NT2/D1 (cell line): Measurements from ENCODE around the gene HBQ1.

Source experiments
- YY1 ChIP-seq: IDR thresholded peaks from 2 replicates; pipeline ENCODE4 v1.6.1; 2011; ENCODE audit not compliant: insufficient read length, insufficient read depth
- ZNF274 ChIP-seq: IDR thresholded peaks from 2 replicates; pipeline ENCODE4 v1.6.1; 2011; ENCODE audit warnings: mild to moderate bottlenecking, low read depth, low read length

GRCh38 chr16:140175-140857 lies 39.9 kb upstream of the HBQ1 start:
- TF ChIP-seq YY1 = no peak
- TF ChIP-seq ZNF274 = no peak
